22Rv1 (cell line): ENCODE measurements around the gene DEGS1.

Source experiments
- H3K27ac ChIP-seq: fragments of 450-650 bp; 2 replicates; pipeline ENCODE4 v1.5.1; 2017
- ZFX ChIP-seq: fragments of 450-650 bp; IDR thresholded peaks from 2 replicates; pipeline ENCODE4 v1.6.1; 2017; ENCODE audit warnings: antibody characterized with exemption, borderline replicate concordance
- TF ChIP-seq, protein P1 (sequence below): fragments of 450-650 bp; IDR thresholded peaks from 2 replicates; pipeline ENCODE4 v1.5.1; 2017; ENCODE audit warnings: mild to moderate bottlenecking

DEGS1 gene

DNA sequence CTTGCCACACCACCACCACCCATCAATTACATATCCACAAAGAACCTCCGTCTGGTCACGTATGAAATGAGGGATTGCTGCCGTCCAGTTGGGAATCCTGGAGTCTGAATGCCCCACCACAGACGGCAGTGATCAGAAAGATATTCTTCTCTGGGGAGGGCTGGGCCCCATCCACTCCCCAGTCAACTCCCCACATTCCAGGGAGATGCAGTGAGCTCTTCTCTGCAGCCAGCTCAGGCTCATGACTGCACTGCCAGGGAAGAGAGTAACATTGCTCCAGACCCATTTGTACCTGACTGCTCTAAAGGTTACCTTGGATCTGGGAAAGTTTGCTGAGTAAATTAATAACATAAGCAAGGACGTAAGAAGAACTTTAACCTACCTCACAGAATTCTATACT lies 18.3 kb downstream of the DEGS1 start:
- no peak for TF ChIP-seq ZFX
- TF ChIP-seq, protein P1, sequence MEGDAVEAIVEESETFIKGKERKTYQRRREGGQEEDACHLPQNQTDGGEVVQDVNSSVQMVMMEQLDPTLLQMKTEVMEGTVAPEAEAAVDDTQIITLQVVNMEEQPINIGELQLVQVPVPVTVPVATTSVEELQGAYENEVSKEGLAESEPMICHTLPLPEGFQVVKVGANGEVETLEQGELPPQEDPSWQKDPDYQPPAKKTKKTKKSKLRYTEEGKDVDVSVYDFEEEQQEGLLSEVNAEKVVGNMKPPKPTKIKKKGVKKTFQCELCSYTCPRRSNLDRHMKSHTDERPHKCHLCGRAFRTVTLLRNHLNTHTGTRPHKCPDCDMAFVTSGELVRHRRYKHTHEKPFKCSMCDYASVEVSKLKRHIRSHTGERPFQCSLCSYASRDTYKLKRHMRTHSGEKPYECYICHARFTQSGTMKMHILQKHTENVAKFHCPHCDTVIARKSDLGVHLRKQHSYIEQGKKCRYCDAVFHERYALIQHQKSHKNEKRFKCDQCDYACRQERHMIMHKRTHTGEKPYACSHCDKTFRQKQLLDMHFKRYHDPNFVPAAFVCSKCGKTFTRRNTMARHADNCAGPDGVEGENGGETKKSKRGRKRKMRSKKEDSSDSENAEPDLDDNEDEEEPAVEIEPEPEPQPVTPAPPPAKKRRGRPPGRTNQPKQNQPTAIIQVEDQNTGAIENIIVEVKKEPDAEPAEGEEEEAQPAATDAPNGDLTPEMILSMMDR = no peak

DNA sequence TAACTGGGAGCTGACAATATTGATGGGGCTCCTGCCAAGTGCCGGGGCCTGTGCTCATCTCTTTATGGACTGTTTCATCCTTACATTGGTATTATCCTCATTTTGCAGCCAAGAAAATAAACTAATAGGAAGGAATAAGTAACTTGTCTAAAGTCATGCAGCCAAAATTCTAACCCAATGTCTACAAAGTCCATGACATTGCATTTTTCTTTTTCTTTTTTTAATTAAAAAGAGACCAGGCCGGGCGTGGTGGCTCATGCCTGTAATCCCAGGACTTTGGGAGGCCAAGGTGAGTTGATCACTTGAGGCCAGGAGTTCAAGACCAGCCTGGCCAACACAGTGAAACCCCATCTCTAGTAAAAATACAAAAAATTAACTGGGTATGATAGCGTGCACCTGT lies 18.8 kb downstream of the DEGS1 start:
- TF ChIP-seq, protein P1 = no peak
- TF ChIP-seq ZFX = no peak
- H3K27ac ChIP-seq = 0 out of 2 replicates have a peak overlapping the region, but pooled peaks have one; percentile 0

More for the DNA sequence above, 18.3 kb downstream of the DEGS1 start:
- H3K27ac ChIP-seq = 0 out of 2 replicates have a peak overlapping the region, but pooled peaks have one; percentile 0

DNA sequence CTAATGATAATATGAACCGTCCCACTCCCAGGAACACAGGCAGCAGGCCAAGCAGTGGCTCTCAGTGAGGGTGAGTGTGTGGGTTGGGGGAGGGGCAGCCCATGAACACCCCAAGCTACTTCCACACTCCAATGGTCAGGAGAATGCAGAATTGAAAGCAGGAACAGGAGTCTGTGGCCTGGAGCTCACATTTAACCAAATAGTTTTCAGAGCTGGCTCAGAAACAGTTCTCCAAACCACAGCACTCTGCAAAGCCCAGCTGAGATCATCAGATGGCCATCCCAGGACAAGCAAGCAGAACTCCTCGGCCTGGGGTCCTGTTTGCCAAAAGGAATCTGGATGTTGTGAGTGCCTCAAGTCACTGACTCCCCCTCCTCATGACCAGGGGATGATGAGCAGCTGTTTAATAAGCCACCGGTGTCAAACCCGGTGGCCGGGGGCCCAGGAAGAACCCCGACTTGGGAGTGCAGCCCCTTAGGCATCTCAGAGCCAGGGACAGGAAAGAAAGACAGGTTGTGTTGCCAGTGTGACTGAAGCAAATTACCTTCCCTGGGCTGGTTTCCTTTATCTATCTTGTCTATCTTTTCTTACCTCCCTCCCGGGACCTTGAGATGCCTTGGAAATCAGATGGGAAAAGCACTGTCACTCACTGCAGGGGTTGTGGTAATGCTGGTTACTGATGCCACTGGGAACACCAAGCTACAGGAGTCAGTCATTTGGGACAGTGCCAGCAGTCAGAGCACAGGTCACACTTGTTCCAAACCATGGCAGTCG lies 20.4 kb downstream of the DEGS1 start:
- TF ChIP-seq, protein P1 = no peak
- no peak for TF ChIP-seq ZFX

DNA sequence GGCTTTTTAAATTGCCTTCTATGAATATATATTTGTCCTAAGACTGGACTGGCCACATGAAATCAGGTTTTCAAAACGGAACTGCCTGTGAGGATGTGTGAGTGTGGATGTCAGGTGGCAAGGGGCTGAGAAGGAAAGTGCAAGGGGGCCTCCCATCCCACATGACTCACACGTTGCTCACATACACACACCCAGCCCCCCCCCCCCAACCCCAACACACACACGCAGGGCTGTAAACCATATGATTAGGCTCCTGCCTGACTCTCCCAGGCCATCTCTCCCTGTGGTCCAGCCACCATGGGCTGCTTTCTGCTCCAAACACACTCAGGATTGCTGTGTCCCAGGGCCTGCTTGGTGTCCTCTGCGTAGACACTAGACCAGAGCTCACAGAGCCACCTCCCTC lies 22.4 kb downstream of the DEGS1 start:
- TF ChIP-seq, protein P1 = no peak
- TF ChIP-seq ZFX = no peak
- H3K27ac ChIP-seq = peak overlapping the region; percentile 77

More for the DNA sequence above, 20.4 kb downstream of the DEGS1 start:
- peak overlapping the region; percentile 77 for H3K27ac ChIP-seq

DNA sequence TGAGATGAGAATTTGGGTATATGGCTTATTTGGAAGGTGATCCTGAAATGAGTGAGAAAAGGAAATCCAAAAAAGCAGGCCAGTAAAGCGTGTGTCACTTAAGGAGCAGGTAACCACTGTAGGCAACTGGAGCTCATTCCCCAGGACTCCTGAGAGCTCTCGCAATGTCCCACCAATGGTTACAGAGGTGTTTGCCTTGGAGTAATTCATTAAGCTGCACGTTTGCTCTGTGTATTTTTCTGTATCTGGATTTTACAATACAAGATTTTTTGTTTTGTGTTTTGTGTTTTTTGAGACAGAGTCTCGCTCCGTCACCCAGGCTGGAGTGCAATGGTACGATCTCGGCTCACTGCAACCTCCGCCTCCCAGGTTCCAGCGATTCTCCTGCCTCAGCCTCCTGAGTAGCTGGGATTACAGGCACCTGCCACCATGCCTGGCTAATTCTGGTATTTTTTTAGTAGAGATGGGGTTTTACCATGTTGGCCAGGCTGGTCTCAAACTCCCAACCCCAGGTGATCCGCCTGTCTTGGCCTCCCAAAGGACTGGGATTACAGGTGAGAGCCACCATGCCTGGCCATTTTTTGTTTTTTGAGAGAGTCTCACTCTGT lies 23.0 kb downstream of the DEGS1 start:
- H3K27ac ChIP-seq = peak overlapping the region; percentile 77

DNA sequence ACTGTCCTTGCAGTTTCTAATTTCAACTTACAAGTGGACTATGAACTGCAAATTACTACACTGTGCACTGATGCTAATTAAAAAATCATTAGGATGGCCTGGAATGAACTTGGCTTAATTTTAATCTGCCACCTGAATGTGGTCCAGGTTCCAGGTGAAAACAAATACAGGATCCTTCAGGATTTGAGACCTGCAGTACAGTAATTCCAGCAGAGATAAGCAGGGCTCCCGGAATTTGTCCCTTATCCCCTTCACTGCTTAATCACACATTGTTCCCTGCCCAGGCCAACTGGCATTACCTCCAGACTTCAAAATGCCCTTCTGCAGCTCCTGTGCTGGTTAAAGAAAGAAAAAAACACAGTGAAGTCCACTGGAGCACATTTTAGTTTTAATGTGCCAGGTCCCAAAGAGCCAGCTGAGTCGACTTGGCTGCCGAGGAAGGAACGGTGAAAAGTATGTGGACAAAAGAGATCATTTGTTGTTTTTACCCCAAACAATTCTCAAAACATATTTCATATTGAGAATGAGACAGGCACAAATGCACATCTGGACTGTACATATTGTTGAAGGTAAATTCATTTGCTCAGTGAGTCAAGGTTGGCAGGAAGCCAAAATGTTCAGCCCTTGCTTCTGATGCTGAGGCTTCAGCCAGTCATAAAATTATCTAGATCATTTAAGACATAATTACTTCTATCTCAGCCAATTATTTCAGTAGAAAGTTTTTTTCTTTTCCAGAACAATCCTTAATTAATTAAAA lies 28.3 kb downstream of the DEGS1 start:
- TF ChIP-seq, protein P1 = no peak
- TF ChIP-seq ZFX = no peak
- H3K27ac ChIP-seq = peak overlapping the region; percentile 87

DNA sequence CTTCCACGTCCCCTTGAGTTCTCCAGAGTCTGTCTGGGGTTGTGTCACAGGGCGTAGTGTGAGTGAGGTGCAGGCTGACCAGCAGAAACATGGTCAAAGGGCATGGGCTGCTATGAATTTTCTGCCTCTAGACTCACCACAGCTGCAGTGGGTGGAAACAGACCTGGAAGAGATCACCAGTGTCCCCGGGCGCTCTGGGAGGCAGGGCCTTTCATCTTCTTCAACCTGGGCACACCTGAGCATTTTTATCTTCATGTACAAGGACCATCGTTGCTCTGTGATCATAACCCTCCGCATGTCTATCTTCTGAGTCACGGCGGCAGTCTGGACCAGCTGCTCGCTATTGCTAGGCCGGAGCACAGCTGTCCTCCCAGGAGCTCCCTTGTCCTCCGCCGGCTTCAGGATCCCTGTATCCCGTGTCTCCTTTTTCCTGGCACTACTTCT lies 29.6 kb downstream of the DEGS1 start:
- H3K27ac ChIP-seq = peak overlapping the region; percentile 87

More for the DNA sequence above, 29.6 kb downstream of the DEGS1 start:
- no peak for TF ChIP-seq ZFX
- TF ChIP-seq, protein P1 = no peak
